ENCODE measurements around the gene SOS1.

DNA sequence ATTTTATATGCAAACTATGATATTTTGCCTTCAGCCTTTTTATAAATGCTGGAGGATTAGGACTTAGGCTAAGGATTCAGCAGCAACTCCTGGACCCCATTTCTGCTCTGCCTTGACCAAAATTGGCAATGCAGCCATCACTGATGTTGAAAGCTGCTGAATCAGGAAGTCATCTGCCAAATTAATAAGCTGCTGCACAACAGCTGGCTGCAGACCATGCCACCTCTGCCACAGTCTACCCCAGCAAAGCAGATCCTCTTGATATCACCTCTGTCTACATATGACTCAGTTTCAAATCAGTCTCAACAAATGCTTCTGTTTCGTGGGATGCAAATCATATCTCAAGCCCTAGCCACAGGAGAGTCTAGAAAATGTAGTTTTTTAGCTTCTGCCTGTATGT lies 7.1 kb upstream of the SOS1 start:
- TF ChIP-seq, protein P1, sequence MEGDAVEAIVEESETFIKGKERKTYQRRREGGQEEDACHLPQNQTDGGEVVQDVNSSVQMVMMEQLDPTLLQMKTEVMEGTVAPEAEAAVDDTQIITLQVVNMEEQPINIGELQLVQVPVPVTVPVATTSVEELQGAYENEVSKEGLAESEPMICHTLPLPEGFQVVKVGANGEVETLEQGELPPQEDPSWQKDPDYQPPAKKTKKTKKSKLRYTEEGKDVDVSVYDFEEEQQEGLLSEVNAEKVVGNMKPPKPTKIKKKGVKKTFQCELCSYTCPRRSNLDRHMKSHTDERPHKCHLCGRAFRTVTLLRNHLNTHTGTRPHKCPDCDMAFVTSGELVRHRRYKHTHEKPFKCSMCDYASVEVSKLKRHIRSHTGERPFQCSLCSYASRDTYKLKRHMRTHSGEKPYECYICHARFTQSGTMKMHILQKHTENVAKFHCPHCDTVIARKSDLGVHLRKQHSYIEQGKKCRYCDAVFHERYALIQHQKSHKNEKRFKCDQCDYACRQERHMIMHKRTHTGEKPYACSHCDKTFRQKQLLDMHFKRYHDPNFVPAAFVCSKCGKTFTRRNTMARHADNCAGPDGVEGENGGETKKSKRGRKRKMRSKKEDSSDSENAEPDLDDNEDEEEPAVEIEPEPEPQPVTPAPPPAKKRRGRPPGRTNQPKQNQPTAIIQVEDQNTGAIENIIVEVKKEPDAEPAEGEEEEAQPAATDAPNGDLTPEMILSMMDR (conservative IDR thresholded peaks at IDR 0.05 in 1 of 2, IDR thresholded peaks at IDR 0.05 in 1 of 2; ENCODE audit: low read depth in 1 of 2, low read length in 2 of 2): no peak
- no peak for TF ChIP-seq EZH2 (IDR thresholded peaks at IDR 0.05; ENCODE audit: low read length, missing control alignments)

Data from fibroblast of lung (primary cell).